Activated CD8-positive, alpha-beta memory T cell treated with anti-CD3 and anti-CD28 coated beads, Interleukin-2, amount 10 ng/mL, durations not matched to agents 7 days and 5 days (primary cell): ENCODE results near the gene ZNF532. TPM values are rescaled to one million over a fixed set of nuclear protein-coding genes. Genes with fewer than 3 reads are reported as not detected.

Source experiments
- ATAC-seq: fragments of 150-1000 bp; cut with Tn5 transposase; one replicate; pipeline ENCODE4 v1.10.0; 2021; ENCODE audit warnings: moderate library complexity
- CTCF ChIA-PET: fragments of 350-600 bp; sonication (Branson Sonifier 250); formaldehyde crosslinking; loops from one replicate; lab custom pipeline; 2021; ENCODE audit warnings: antibody characterized with exemption; lab: Charles Lee
- DNase-seq: peaks from one replicate; pipeline ENCODE4 v3.0.0-alpha.2; 2020
- H3K27ac Mint-ChIP-seq: one replicate; pipeline ENCODE4 v1.8.0; 2021; ENCODE audit warnings: mild to moderate bottlenecking, mixed read lengths
- H3K27me3 Mint-ChIP-seq: one replicate; pipeline ENCODE4 v1.8.0; 2021; ENCODE audit warnings: mixed read lengths
- H3K36me3 Mint-ChIP-seq: one replicate; pipeline ENCODE4 v1.8.0; 2021; ENCODE audit warnings: mild to moderate bottlenecking, mixed read lengths
- H3K4me1 Mint-ChIP-seq: one replicate; pipeline ENCODE4 v1.8.0; 2021; ENCODE audit warnings: mixed read lengths
- H3K4me3 Mint-ChIP-seq: one replicate; pipeline ENCODE4 v1.8.0; 2021; ENCODE audit warnings: mild to moderate bottlenecking, moderate library complexity, mixed read lengths
- H3K9me3 Mint-ChIP-seq: one replicate; pipeline ENCODE4 v1.8.0; 2022; ENCODE audit warnings: low read depth, mixed read lengths
- total RNA-seq, 2 experiments: library from RNA; stranded (reverse); gene quantifications; one replicate each; pipeline ENCODE4 v1.2.3, GENCODE V29; 2021

ZNF532 gene
- total RNA-seq, 2 experiments from 2014 or later: 2.4 to 3.5 TPM

DNA sequence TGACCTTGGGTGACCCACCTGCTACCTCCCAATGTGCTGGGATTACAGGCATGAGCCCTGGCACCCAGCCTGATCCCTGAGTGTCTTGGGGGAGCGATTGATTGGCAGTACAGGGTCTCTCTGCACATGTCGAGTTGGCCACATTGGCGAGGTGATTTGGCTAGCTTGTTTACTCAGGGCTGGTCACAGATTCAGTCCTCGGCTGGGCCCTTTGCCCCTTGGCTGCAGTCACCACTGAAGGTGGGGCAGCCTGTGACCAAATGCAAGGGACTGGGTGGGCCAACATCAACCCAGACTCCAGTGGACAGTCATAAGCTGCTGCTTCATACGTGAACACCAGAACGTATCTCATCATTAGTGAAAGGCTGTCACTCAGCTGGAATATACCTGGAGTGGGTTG is 114.9 kb downstream of the ZNF532 start:
- no peaks in the 10 kb centered on the region for H3K9me3 Mint-ChIP-seq
- no peaks in the 10 kb centered on the region for H3K36me3 Mint-ChIP-seq
- DNase-seq: no peak
- H3K4me3 Mint-ChIP-seq: no peak overlapping the region
- peaks cover 27% of the 10 kb centered on the region for H3K27me3 Mint-ChIP-seq
- no peak overlapping the region for H3K27ac Mint-ChIP-seq
- H3K4me1 Mint-ChIP-seq: no peaks in the 10 kb centered on the region
- no peak for ATAC-seq
- CTCF ChIA-PET: no interaction called here

DNA sequence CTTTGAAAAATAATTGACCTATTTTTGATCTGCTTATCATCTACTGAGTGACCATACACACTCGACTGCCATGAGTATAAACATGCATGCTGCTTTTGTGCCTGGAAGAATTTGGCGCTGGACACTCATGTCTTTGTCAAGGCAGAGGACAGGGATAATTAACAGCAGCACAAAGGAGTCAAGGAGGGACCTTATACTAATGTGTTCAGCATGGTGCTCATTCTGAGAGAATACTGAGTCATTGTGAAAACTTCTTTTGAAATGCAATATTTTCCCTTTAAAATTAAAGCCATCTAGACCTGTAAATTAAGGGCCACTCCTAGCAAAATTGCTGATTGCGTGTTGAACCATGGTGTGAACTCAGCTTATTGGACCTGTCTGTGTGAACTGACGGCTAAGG is 116.3 kb downstream of the ZNF532 start:
- no peak overlapping the region for H3K27ac Mint-ChIP-seq
- no peak for ATAC-seq
- H3K9me3 Mint-ChIP-seq: no peaks in the 10 kb centered on the region
- no peak overlapping the region for H3K4me3 Mint-ChIP-seq
- no peaks in the 10 kb centered on the region for H3K36me3 Mint-ChIP-seq
- H3K27me3 Mint-ChIP-seq: peaks cover 17% of the 10 kb centered on the region
- no peak for DNase-seq
- H3K4me1 Mint-ChIP-seq: no peaks in the 10 kb centered on the region
- CTCF ChIA-PET: no interaction called here

DNA sequence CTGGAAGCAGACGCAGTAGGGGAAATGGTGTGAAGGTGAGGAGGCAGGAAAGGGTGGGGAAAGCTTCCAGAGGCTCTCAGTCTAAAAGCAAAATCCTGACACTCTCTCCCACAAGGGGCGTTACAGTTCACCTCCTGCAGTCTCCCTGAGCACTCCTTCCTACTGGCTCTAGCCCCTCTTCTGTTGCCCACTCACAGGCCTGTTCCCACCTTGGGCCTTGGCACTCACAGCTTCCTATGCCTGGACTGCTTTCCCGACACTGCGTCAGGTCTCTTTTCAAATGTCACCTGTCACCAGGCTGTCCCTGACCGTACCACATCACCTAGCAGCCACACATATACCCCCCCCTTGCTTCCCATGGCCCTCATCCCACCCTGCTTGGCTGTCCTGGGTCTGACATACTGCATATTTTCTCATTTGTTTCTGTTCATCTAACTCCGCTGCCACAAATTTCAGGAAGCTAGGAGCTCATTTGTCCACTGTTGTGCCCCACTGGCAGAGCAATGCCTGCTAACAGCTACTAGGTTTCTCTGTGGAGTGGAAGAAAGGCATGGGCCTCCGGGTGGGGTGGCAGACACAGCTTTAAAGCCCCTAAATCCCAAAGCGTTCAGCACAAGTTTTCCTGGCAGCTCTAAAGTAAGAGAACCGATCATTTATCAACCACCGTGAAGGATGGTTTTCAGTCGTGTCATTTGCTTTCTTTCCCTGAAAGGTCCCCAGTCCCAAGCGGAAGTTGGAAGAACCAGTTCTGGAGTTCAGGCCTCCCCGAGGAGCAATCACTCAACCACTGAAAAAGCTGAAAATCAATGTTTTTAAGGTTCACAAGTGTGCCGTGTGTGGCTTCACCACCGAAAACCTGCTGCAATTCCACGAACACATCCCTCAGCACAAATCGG is 118.8 kb downstream of the ZNF532 start:
- DNase-seq (no peak), ATAC-seq (no peak)
- Mint-ChIP-seq H3K9me3 (peaks cover 3% of the 10 kb centered on the region), H3K27ac (no peak overlapping the region), H3K4me3 (no peak overlapping the region), H3K4me1 (no peaks in the 10 kb centered on the region), H3K27me3 (peaks cover 9% of the 10 kb centered on the region), H3K36me3 (no peaks in the 10 kb centered on the region)
- CTCF ChIA-PET: no interaction called here

DNA sequence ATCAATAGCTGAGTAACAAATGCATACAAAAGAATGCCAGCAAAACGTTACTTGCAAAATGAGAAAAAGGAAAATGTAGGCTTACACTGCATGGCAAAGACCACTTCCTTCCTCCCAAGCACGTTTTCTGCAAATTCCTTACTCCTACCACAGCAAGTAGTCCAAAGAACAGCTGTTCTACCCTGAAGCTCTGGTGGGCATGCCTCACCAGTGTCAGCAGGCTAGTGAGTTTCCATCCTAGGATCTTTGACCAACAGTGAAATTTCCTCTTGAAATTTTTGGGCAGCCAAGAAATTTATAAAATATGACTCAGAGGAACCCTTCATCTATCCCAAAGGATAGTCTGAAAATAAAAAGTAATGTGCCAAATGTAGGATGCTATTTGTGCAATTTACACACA is 123.9 kb downstream of the ZNF532 start:
- peaks cover 7% of the 10 kb centered on the region for H3K9me3 Mint-ChIP-seq
- CTCF ChIA-PET: no interaction called here
- no peak overlapping the region for H3K27ac Mint-ChIP-seq
- peaks cover 10% of the 10 kb centered on the region for H3K27me3 Mint-ChIP-seq
- ATAC-seq (no peak), DNase-seq (no peak)
- no peaks in the 10 kb centered on the region for H3K36me3 Mint-ChIP-seq
- no peak overlapping the region for H3K4me3 Mint-ChIP-seq
- H3K4me1 Mint-ChIP-seq: peaks cover 2% of the 10 kb centered on the region

DNA sequence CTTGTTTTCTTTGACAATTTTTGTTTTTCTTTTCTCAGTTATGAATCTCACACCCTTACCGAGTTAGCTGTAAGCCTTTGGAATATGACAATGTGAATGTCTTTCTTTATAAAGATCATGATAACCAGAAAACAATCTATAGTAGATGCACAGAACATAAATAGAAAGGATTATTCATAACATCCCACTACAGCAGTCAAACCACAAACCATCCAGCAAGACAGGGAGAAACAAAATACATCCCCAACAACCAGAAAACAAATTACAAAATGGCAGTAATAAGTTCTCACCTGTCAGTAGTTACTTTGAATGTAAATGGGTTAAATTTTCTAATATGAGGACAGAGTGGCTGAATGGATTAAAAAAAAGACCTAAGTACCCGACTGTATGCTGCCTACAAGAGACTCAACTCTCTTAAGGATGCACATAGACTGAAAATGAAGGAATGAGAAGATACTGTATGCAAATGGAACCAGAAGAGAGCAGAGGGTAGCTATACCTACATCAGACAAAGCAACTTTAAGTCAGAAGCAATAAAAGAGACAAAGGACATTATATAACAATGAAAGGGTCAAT is 124.6 kb downstream of the ZNF532 start:
- H3K36me3 Mint-ChIP-seq: no peaks in the 10 kb centered on the region
- H3K27me3 Mint-ChIP-seq: peaks cover 11% of the 10 kb centered on the region
- no peak for DNase-seq
- H3K4me1 Mint-ChIP-seq: peaks cover 2% of the 10 kb centered on the region
- CTCF ChIA-PET: no interaction called here
- H3K27ac Mint-ChIP-seq: no peak overlapping the region
- ATAC-seq: no peak
- no peak overlapping the region for H3K4me3 Mint-ChIP-seq
- H3K9me3 Mint-ChIP-seq: peaks cover 7% of the 10 kb centered on the region

DNA sequence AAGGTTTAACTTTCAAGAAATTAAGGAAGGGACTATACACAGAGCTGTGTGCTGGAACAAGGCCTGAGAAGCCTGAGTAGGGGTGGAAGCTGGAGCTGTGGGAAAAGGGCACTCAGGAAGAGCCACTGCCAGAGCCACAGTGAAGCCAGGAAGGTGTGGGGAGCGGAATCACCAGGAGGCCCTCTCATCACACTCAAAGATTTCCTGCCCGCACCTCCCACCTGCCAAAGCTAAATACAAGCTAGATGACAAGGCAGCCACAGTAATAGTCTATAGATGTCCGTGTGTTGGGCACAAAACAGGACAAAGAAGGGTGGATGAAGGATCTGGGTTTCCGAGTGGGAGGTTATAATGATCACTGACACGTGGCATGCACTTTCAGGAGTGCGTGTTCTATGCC is 126.0 kb downstream of the ZNF532 start:
- ATAC-seq: no peak
- H3K36me3 Mint-ChIP-seq: no peaks in the 10 kb centered on the region
- no peak overlapping the region for H3K4me3 Mint-ChIP-seq
- no peak for DNase-seq
- CTCF ChIA-PET: no interaction called here
- H3K9me3 Mint-ChIP-seq: peaks cover 7% of the 10 kb centered on the region
- H3K27me3 Mint-ChIP-seq: peaks cover 11% of the 10 kb centered on the region
- H3K4me1 Mint-ChIP-seq: peaks cover 2% of the 10 kb centered on the region
- no peak overlapping the region for H3K27ac Mint-ChIP-seq

DNA sequence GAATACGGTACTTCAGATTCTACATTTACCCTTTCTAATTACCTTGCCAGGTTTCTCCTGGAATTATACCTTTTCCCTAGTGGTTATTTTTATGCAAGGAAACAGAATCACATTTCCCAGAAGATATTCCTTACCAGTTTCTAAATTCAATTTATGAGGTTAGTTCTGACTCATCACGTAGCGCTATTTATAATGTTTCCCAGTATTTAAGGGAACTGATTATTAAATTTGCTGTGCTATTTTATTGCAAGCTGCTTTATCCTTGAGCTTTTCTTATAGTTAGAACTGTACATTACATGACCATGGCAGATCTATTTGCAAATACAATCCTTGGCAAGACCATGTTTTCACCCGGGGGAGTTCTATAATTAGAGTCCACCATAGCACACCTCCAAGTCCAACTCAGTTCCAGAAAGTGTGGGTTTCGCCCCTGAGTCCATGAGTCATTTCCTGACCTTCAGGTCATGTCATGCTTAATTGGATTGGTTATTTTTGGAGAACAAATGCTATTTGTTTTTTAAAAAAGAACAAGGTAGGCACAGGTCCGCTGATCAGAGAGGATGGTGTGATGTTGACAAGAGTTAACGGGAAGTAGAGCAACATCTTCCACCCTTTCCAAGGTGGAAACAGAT is 126.6 kb downstream of the ZNF532 start:
- H3K9me3 Mint-ChIP-seq: peaks cover 7% of the 10 kb centered on the region
- CTCF ChIA-PET: no interaction called here
- no peak overlapping the region for H3K4me3 Mint-ChIP-seq
- DNase-seq (no peak), ATAC-seq (no peak)
- H3K4me1 Mint-ChIP-seq: peaks cover 2% of the 10 kb centered on the region
- H3K36me3 Mint-ChIP-seq: no peaks in the 10 kb centered on the region
- H3K27ac Mint-ChIP-seq: no peak overlapping the region
- H3K27me3 Mint-ChIP-seq: peaks cover 11% of the 10 kb centered on the region

DNA sequence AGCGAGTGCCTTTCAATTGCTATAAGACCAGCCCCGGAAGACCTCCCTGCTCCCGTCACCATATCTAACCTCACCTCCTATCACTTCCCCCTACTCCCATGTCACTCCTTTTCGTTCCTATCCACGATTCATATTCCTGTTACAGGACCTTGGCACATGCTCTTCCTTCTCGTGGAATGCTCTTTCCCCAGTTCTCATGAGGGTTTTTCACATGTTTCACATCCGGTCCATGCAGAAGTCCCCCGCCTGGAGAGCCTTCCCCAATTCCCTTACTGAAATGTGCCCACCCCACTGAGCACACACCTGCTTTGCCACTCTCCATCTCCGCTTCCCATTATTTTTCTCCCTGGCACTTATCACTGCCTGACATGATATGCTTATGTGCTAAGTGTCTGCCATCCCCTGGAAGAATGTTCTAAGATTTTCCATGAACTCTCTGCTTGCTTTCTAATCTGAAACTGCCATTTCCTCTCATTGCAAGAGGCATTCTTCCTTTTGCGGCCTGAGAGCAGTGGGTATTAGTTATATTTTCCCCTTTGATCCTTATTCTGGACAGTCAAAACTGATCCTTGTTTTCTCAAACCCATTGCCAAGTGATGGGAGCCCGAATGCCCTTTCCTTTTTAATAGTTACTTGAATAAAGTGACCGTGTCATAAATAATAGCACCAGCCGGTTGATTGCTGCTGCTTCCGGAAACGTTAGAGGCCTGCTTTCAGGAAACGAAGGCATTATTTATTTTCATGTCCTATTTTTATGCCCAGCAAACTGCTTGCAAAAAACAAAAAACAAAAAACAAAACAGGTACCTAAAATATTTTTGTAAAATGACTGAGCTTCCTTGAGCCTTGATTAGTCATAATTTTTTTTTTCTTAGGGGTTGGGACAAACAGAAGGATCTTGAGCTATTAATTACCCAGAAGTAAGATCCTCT is 127.9 kb downstream of the ZNF532 start:
- Mint-ChIP-seq H3K36me3 (no peaks in the 10 kb centered on the region), H3K27ac (no peak overlapping the region), H3K4me1 (peaks cover 2% of the 10 kb centered on the region), H3K27me3 (peaks cover 4% of the 10 kb centered on the region), H3K9me3 (peaks cover 4% of the 10 kb centered on the region), H3K4me3 (no peak overlapping the region)
- CTCF ChIA-PET: no interaction called here
- DNase-seq (no peak), ATAC-seq (no peak)

DNA sequence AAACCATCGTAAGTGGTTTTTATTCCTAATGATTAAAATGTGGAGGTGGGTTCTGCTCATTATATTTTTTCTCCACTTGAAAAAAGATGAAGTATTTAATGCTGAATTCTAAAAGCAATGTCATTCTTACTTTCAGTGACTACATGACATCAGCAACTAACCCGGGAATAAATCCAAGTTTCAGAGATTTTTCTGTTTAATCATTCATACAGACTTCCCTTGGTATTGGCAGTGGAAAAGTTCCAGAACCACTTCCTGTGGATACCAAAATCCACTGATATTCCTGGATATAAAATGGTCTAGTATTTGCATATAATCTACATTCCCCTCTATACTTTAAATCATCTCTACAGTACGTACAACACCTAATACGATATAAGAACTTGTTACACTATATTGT is 128.6 kb downstream of the ZNF532 start:
- Mint-ChIP-seq H3K9me3 (peaks cover 4% of the 10 kb centered on the region), H3K4me3 (no peak overlapping the region), H3K27me3 (peaks cover 4% of the 10 kb centered on the region), H3K4me1 (peaks cover 2% of the 10 kb centered on the region), H3K36me3 (no peaks in the 10 kb centered on the region), H3K27ac (no peak overlapping the region)
- CTCF ChIA-PET: interaction anchor here (1.2 kb wide), 1 partner anchor 77 kb away, joined by 3 read pairs; no protein-coding TSS in a partner anchor
- ATAC-seq (no peak), DNase-seq (no peak)

DNA sequence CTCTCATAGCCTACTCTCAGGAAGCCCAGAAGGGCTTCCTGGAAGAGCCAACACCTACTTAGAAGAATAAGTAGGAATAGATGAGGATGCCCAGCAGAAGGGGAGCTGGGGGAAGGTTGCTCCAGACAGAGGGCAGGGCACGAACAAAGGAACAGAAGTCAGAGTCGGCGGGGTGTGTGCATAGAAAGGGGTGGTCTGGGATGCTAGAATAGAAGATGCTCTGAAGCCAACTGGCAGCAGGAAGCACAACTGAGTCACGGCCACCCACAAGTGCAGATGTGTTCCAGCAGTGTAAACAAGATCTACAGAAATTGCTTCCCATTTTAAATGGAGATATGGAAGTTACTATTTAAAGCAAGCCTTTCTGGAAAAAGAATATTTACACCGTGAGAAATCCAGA is 131.0 kb downstream of the ZNF532 start:
- ATAC-seq (no peak), DNase-seq (no peak)
- Mint-ChIP-seq H3K27me3 (peaks cover 2% of the 10 kb centered on the region), H3K27ac (no peak overlapping the region), H3K4me3 (no peak overlapping the region), H3K9me3 (no peaks in the 10 kb centered on the region), H3K4me1 (peaks cover 2% of the 10 kb centered on the region), H3K36me3 (no peaks in the 10 kb centered on the region)
- CTCF ChIA-PET: no interaction called here

DNA sequence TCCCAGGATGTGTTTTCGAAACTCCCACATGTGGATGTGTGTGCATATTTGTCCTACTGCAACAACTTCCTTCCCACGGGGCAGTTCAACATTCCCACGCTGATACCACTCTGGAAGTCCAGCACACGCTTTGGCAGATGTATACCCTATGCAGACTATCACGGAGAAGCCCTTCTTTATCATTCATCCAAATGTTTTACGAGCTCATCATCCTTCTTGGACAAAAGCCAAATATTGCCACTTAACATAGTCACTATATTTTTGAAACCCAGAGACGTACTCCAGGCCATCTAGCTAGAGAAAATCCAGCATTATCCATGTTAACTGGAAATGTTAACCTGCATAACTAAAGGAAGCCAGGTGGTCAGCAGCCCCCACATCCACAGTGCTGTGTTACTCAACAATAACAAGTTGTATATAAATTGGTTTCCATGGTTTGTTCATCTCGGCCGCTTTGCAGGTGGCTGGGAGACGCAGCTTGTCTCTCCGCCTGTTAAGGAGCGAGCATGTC is 131.5 kb downstream of the ZNF532 start:
- no peak for ATAC-seq
- CTCF ChIA-PET: no interaction called here
- H3K4me1 Mint-ChIP-seq: peaks cover 2% of the 10 kb centered on the region
- H3K36me3 Mint-ChIP-seq: no peaks in the 10 kb centered on the region
- DNase-seq: no peak
- H3K9me3 Mint-ChIP-seq: no peaks in the 10 kb centered on the region
- H3K4me3 Mint-ChIP-seq: no peak overlapping the region
- peaks cover 2% of the 10 kb centered on the region for H3K27me3 Mint-ChIP-seq
- no peak overlapping the region for H3K27ac Mint-ChIP-seq

DNA sequence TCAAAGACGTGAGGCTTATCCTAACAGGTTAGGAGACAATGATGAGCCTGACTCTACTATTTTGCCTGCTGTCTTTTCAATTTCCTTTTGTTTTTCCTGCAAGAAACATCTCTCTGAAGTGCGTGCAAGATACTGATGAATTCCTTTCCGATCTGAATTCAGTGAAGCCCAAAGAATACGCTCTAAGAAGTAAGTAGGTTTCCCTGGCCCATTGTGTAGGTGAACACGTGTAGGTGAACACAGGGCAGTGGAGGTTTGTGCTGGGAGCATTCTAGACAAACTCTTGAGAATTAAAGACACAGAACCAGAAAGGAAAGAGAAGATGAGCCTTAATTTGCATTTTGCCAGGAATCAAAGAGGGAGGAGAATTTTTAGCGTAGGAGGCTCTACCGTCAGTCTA is 132.0 kb downstream of the ZNF532 start:
- Mint-ChIP-seq H3K36me3 (no peaks in the 10 kb centered on the region), H3K27ac (no peak overlapping the region), H3K4me1 (no peaks in the 10 kb centered on the region), H3K9me3 (no peaks in the 10 kb centered on the region), H3K4me3 (no peak overlapping the region), H3K27me3 (peaks cover 2% of the 10 kb centered on the region)
- DNase-seq: no peak
- ATAC-seq: no peak
- CTCF ChIA-PET: no interaction called here

DNA sequence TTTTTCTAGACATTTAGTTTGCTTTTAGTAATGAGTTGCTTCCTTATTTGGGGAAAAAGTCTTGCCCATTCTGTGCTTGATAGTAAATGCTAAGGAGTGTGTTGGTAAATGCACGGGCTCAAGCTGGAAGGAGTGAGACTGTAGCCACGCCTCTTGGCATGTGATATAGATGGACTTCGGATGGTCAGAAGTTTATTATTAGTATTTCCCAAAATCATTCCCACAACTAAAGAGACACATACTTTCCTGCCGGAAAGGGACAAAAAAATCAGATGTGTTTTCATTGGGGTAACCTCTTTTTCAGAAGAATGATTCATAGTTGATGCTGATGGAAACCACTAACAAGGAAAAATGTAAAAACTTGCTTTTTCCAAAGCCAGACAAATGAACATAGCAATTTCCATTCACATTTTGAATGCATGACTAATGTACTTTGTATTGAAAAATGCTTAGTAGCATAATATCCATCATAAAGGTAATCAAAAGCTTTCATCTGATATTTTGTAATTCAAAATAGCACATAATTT is 133.2 kb downstream of the ZNF532 start:
- no peak overlapping the region for H3K27ac Mint-ChIP-seq
- CTCF ChIA-PET: no interaction called here
- H3K27me3 Mint-ChIP-seq: peaks cover 2% of the 10 kb centered on the region
- H3K9me3 Mint-ChIP-seq: no peaks in the 10 kb centered on the region
- H3K4me3 Mint-ChIP-seq: no peak overlapping the region
- ATAC-seq (no peak), DNase-seq (no peak)
- no peaks in the 10 kb centered on the region for H3K4me1 Mint-ChIP-seq
- H3K36me3 Mint-ChIP-seq: no peaks in the 10 kb centered on the region
